HepG2 (cell line): ENCODE measurements around the gene TJP3.

Source experiments
- POLR2AphosphoS5 ChIP-seq: IDR thresholded peaks from 2 replicates; pipeline ENCODE4 v1.6.1; 2012; ENCODE audit warnings: low read depth, low read length
- ZNF18 ChIP-seq: sonication (generic); formaldehyde crosslinking; IDR thresholded peaks from 2 replicates; pipeline ENCODE4 v1.8.0; 2022; ENCODE audit warnings: mild to moderate bottlenecking, missing genetic modification reagents; ENCODE audit not compliant: insufficient replicate concordance
- ZNF407 ChIP-seq: sonication (generic); formaldehyde crosslinking; IDR thresholded peaks from one replicate; pipeline ENCODE4 v1.5.1; 2020; ENCODE audit warnings: mild to moderate bottlenecking, missing genetic modification reagents; ENCODE audit errors: not compliant biosample characterization

- TF ChIP-seq ZNF407 (CRISPR knock-in tag), result no peak
- TF ChIP-seq POLR2AphosphoS5, result no peak
- no peak for TF ChIP-seq ZNF18 (CRISPR knock-in tag)
Measured at GRCh38 chr19:3734310-3734600, 26.1 kb downstream of the TJP3 start.
